Keratinocyte (primary cell): ENCODE data around the gene ANO8.

Experiments used
- CTCF ChIP-seq, 3 experiments: IDR thresholded peaks in 1 of 3; conservative IDR thresholded peaks in 1 of 3; optimal IDR thresholded peaks in 1 of 3; 2 replicates in 2 of 3; 3 replicates in 1 of 3; pipeline versions ENCODE3 to v1.5.1; 2011; ENCODE audit warnings: low read length in 3 of 3, mild to moderate bottlenecking in 3 of 3, moderate library complexity in 2 of 3, control low read depth in 1 of 3, inconsistent platforms in 1 of 3; ENCODE audit not compliant: insufficient read depth in 2 of 3; ENCODE audit errors: extremely low read depth in 1 of 3
- EZH2 ChIP-seq: IDR thresholded peaks from one replicate; pipeline ENCODE4 v1.6.1; 2012; ENCODE audit warnings: inconsistent platforms, mild to moderate bottlenecking, low read length, moderate library complexity

- TF ChIP-seq CTCF (optimal IDR thresholded peaks at IDR 0.05 in 1 of 3, IDR thresholded peaks at IDR 0.05 in 1 of 3, conservative IDR thresholded peaks at IDR 0.05 in 1 of 3; ENCODE audit: extremely low read depth in 1 of 3, insufficient read depth in 2 of 3, low read length in 3 of 3) (no peak), EZH2 (no peak)
Observed at GRCh38 chr19:17359905-17360800, 25.5 kb upstream of the ANO8 start.
